Epithelial cell of esophagus (primary cell): Measurements from ENCODE around the gene MTCL3.
"Not testable (repeated sequence)": the region's sequence is repeated elsewhere in the genome, so short reads cannot be mapped to it uniquely, and the experiment has no call there.

Experiments
- DNase-seq: peaks from one replicate; pipeline ENCODE4 v3.0.0; 2010; ENCODE audit warnings: low read depth
- H3K4me3 ChIP-seq: 2 replicates; pipeline ENCODE4 v1.5.1; 2011; ENCODE audit warnings: mild to moderate bottlenecking, low read length, control low read depth
- TF ChIP-seq, protein P1 (sequence below): IDR thresholded peaks from 2 replicates; pipeline ENCODE4 v1.5.1; 2011; ENCODE audit warnings: low read depth, mild to moderate bottlenecking, low read length, control low read depth, inconsistent platforms; ENCODE audit not compliant: insufficient read depth; ENCODE audit errors: missing control alignments

MTCL3 gene

GRCh38 chr6:127439718-127440117, 79.4 kb downstream of the MTCL3 start:
- no peak for DNase-seq
- TF ChIP-seq, protein P1, sequence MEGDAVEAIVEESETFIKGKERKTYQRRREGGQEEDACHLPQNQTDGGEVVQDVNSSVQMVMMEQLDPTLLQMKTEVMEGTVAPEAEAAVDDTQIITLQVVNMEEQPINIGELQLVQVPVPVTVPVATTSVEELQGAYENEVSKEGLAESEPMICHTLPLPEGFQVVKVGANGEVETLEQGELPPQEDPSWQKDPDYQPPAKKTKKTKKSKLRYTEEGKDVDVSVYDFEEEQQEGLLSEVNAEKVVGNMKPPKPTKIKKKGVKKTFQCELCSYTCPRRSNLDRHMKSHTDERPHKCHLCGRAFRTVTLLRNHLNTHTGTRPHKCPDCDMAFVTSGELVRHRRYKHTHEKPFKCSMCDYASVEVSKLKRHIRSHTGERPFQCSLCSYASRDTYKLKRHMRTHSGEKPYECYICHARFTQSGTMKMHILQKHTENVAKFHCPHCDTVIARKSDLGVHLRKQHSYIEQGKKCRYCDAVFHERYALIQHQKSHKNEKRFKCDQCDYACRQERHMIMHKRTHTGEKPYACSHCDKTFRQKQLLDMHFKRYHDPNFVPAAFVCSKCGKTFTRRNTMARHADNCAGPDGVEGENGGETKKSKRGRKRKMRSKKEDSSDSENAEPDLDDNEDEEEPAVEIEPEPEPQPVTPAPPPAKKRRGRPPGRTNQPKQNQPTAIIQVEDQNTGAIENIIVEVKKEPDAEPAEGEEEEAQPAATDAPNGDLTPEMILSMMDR, result no peak
- H3K4me3 ChIP-seq, result no peak overlapping the region

DNA sequence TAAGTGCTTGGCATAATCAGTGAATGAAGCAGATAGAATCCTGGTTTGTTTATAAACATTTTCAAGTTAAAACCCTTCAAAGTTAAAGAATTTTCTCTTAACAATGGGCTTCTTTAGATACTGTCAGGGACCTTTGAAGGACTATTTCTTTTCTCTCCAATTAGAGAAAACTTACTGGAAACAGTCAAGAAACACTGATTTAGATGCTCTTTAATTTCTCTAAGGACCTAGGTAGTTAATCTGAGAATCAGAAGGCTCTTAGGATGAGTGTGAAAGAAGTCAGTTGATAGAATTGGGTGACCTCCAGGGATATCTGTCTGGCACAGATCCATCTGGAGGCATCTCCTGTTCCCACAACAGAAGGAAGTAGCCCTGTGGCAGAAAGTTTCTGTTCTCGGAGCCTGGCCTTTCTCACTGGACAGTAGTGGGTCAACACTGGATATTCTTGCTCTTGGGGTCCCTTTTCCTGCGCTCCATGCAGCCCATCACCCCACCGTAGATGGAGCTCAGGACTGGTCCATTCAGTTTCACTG, 82.5 kb downstream of the MTCL3 start:
- H3K4me3 ChIP-seq, result no peak overlapping the region
- TF ChIP-seq, protein P1, result no peak
- DNase-seq, result no peak

DNA sequence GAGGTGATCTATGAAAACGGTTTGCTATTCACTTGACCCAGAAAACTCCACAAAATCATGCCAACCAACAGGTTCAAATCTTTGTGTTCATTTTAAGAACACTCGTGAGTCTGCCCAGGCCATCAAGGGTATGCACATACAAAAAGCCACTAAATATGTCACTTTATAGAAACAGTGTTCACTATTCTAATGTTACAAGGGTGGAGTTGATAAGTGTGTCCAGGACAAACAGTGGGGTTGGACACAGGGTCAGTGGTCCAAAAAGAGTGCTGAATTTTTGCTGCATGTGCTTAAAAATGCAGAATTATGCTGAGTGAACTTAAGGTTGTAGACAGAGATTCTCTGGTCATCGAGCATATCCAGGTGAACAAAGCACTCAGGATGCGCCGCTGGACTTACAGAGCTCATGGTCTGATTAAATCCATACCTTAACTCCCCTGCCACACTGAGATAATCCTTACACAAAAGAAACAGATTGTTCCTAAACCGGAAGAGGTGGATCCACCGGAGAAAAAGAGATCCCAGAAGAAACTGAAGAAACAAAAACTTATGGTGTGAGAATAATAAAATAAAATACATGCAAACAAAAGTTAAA, 83.4 kb downstream of the MTCL3 start:
- TF ChIP-seq, protein P1, result no peak
- DNase-seq, result no peak
- no peak overlapping the region for H3K4me3 ChIP-seq

DNA sequence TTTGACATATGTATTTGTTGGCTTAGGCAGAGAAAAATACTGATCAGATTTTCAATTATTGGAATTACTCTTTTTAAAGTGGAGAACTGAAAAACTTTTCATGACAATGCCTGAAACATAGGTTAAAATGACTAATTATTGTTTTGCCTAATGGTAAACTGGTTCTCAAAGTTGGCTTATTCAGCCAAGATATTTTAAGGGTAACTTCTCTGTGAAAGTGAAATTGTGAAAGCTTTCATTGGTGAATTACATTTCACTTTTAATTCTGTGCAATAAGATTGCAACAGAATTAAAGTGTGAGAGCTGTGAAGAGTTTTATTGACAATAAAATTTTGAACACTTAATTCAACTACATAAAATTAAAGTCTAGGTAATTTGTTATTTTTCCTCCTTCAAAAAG, 84.5 kb downstream of the MTCL3 start:
- no peak overlapping the region for H3K4me3 ChIP-seq
- no peak for DNase-seq
- TF ChIP-seq, protein P1, result no peak

DNA sequence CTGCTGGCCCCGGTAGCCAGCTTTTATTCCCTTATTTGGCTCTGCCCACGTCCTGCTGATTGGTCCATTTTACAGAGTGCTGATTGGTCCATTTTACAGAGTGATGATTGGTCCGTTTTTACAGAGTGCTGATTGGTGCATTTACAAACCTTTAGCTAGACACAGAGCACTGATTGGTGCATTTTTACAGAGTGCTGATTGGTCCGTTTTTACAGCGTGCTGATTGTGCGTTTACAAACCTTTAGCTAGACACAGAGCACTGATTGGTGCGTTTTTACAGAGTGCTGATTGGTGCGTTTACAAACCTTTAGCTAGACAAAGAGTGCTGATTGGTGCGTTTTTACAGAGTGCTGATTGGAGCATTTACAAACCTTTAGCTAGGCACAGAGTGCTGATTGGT, 90.6 kb downstream of the MTCL3 start:
- not testable (repeated sequence) for DNase-seq

GRCh38 chr6:127423921-127424320, 95.2 kb downstream of the MTCL3 start:
- TF ChIP-seq, protein P1, result no peak
- no peak for DNase-seq
- no peak overlapping the region for H3K4me3 ChIP-seq

More for the DNA sequence above, 90.6 kb downstream of the MTCL3 start:
- not testable (repeated sequence) for H3K4me3 ChIP-seq
